Spleen (tissue), 7 donors: Measurements from ENCODE around the gene ECM2.

Experiments used
- CTCF ChIP-seq, 11 experiments: fragments of 200-600 bp in 7 of 11; fragments of 450-650 bp in 4 of 11; sonication (generic) in 4 of 11; IDR thresholded peaks in 8 of 11; conservative IDR thresholded peaks in 3 of 11; 1 replicate in 7 of 11; 2 replicates in 4 of 11; pipeline versions ENCODE4 v1.4.0 to v1.8.0; 2016 to 2021; ENCODE audit warnings: antibody characterized with exemption in 11 of 11, inconsistent platforms in 4 of 11, mild to moderate bottlenecking in 1 of 11
- POLR2A ChIP-seq, 3 donors: fragments of 450-650 bp; IDR thresholded peaks; one replicate each; pipeline ENCODE4 v1.5.1; 2017; ENCODE audit warnings: antibody characterized with exemption in 3 of 3, mild to moderate bottlenecking in 1 of 3
- POLR2AphosphoS5 ChIP-seq, 3 donors: sonication (generic); formaldehyde crosslinking; IDR thresholded peaks; one replicate each; pipeline ENCODE4 v1.5.1; 2017; ENCODE audit warnings: antibody characterized with exemption in 3 of 3
- donor health status: DM: no; HTN: no; CAD: no; lungs with moderate emphysema.
- donor health status: DM: no; HTN: no; CAD: no.
- donor health status: DM: no; HTN: no; CAD: no.

DNA sequence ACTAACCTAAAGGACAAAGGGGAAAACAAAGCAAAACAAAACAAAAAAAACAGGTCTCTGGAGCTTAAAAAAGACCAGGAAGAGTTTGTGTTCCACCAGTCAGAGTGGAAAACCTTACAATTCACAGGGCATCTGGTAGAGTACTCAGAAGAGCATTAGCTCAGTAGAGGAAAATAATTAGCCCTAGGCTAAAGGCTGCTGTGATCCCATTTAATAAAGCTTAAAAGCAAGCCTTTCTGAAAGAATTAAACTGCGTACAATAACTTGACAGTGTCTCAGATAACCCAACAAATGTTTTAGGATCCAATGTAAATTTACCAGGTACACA is 7.3 kb downstream of the ECM2 start:
- TF ChIP-seq CTCF (IDR thresholded peaks at IDR 0.05 in 8 of 11, conservative IDR thresholded peaks at IDR 0.05 in 3 of 11) (no peak), POLR2A (IDR thresholded peaks at IDR 0.05) (no peak), POLR2AphosphoS5 (IDR thresholded peaks at IDR 0.05) (no peak)
